ENCODE measurements around the gene AFF2.

Gene AFF2

GRCh38 chrX:148500423-148501385, at the start of gene AFF2:
TSS of gene AFF2 (plus strand) at chrX:148500617. CDS start at chrX:148501098, 481 bp downstream.
- no peak for DNase-seq (ENCODE audit: low read depth in 2 of 2)

GRCh38 chrX:148457279-148457678, 43.1 kb upstream of the AFF2 start:
- no peak for DNase-seq (ENCODE audit: low read depth in 2 of 2)

GRCh38 chrX:148459343-148459742, 41.1 kb upstream of the AFF2 start:
- DNase-seq (ENCODE audit: low read depth in 2 of 2): no peak

GRCh38 chrX:148466292-148466691, 34.1 kb upstream of the AFF2 start:
- no peak for DNase-seq (ENCODE audit: low read depth in 2 of 2)

- DNase-seq (ENCODE audit: low read depth in 2 of 2): no peak
Observed at GRCh38 chrX:148470324-148470723, 30.1 kb upstream of the AFF2 start.

GRCh38 chrX:148474030-148474429, 26.4 kb upstream of the AFF2 start:
- DNase-seq (ENCODE audit: low read depth in 2 of 2): no peak

- DNase-seq (ENCODE audit: low read depth in 2 of 2): no peak
Observed at GRCh38 chrX:148492057-148492456, 8.4 kb upstream of the AFF2 start.

GRCh38 chrX:148495176-148495575, 5.2 kb upstream of the AFF2 start:
- DNase-seq (ENCODE audit: low read depth in 2 of 2): no peak

GRCh38 chrX:148498067-148498466, 2.4 kb upstream of the AFF2 start:
- no peak for DNase-seq (ENCODE audit: low read depth in 2 of 2)

- no peak for DNase-seq (ENCODE audit: low read depth in 2 of 2)
Observed at GRCh38 chrX:148499638-148500422, 587 bp upstream of the AFF2 start.

- DNase-seq (ENCODE audit: low read depth in 2 of 2): no peak
Observed at GRCh38 chrX:148501386-148502066, 1.1 kb downstream of the AFF2 start.

- DNase-seq (ENCODE audit: low read depth in 2 of 2): no peak
Observed at GRCh38 chrX:148504506-148504905, 4.1 kb downstream of the AFF2 start.

GRCh38 chrX:148507418-148507817, 7.0 kb downstream of the AFF2 start:
- DNase-seq (ENCODE audit: low read depth in 2 of 2): no peak

- DNase-seq (ENCODE audit: low read depth in 2 of 2): no peak
Observed at GRCh38 chrX:148512453-148512852, 12.0 kb downstream of the AFF2 start.

GRCh38 chrX:148513661-148514060, 13.2 kb downstream of the AFF2 start:
- DNase-seq (ENCODE audit: low read depth in 2 of 2): no peak

- no peak for DNase-seq (ENCODE audit: low read depth in 2 of 2)
Observed at GRCh38 chrX:148517176-148517575, 16.8 kb downstream of the AFF2 start.

GRCh38 chrX:148522006-148522405, 21.6 kb downstream of the AFF2 start:
- DNase-seq (ENCODE audit: low read depth in 2 of 2): no peak

GRCh38 chrX:148523303-148524080, 23.1 kb downstream of the AFF2 start:
- no peak for DNase-seq (ENCODE audit: low read depth in 2 of 2)

- no peak for DNase-seq (ENCODE audit: low read depth in 2 of 2)
Observed at GRCh38 chrX:148530464-148531077, 30.2 kb downstream of the AFF2 start.

- DNase-seq (ENCODE audit: low read depth in 2 of 2): no peak
Observed at GRCh38 chrX:148534291-148534690, 33.9 kb downstream of the AFF2 start.

GRCh38 chrX:148535639-148536038, 35.2 kb downstream of the AFF2 start:
- DNase-seq (ENCODE audit: low read depth in 2 of 2): no peak

Data from stimulated activated CD8-positive, alpha-beta memory T cell treated with anti-CD3 and anti-CD28 coated beads, Interleukin-2, amount 100 ng/mL, for 1 hour (primary cell).